DMS114 treated with DMSO at 0.1 percent for 48 hours (cell line): ENCODE results near the gene PRDX5.

Experiments
- DNase-seq: peaks from one replicate; lab custom pipeline; 2025; ENCODE audit not compliant: unreplicated experiment; lab: John Stamatoyannopoulos, UW

PRDX5 gene

GRCh38 chr11:64289002-64289564 lies 28.8 kb upstream of the PRDX5 start:
- DNase-seq: no peak

- no peak for DNase-seq
Measured at GRCh38 chr11:64290352-64291261, 27.3 kb upstream of the PRDX5 start.

- DNase-seq: no peak
Measured at GRCh38 chr11:64291262-64291751, 26.6 kb upstream of the PRDX5 start, which contains the start of gene KCNK4. TSS of gene KCNK4 (plus strand) at chr11:64291302. CDS start at chr11:64293019, 1,717 bp downstream.

- DNase-seq: no peak
Measured at GRCh38 chr11:64291752-64292459, 26.0 kb upstream of the PRDX5 start.

GRCh38 chr11:64292460-64293254 lies 25.3 kb upstream of the PRDX5 start:
- no peak for DNase-seq

GRCh38 chr11:64294774-64295173 lies 23.1 kb upstream of the PRDX5 start:
- no peak for DNase-seq

- DNase-seq: no peak
Measured at GRCh38 chr11:64295760-64296159, 22.2 kb upstream of the PRDX5 start.

GRCh38 chr11:64296236-64296635 lies 21.7 kb upstream of the PRDX5 start:
- no peak for DNase-seq

GRCh38 chr11:64296830-64297698 lies 20.9 kb upstream of the PRDX5 start:
- DNase-seq: no peak

GRCh38 chr11:64297699-64298358 lies 20.1 kb upstream of the PRDX5 start:
- no peak for DNase-seq

GRCh38 chr11:64298966-64299846 lies 18.7 kb upstream of the PRDX5 start:
- DNase-seq: no peak

- no peak for DNase-seq
Measured at GRCh38 chr11:64299847-64300648, 17.9 kb upstream of the PRDX5 start, which contains the start of gene CATSPERZ. TSS of gene CATSPERZ (plus strand) at chr11:64300358. CDS start at chr11:64300411, 53 bp downstream.

GRCh38 chr11:64303109-64304031 lies 14.6 kb upstream of the PRDX5 start:
- no peak for DNase-seq

GRCh38 chr11:64304032-64304315 lies 13.9 kb upstream of the PRDX5 start:
- DNase-seq: no peak

GRCh38 chr11:64304316-64305072 lies 13.4 kb upstream of the PRDX5 start:
- DNase-seq: peak; percentile 62
